OCI-LY7 (cell line): ENCODE measurements around the gene EIF4E2.

Experiments used
- CTCF ChIP-seq: fragments of 200-600 bp; sonication (generic); conservative IDR thresholded peaks from 2 replicates; pipeline ENCODE4 v1.5.1; 2014; ENCODE audit warnings: mild to moderate bottlenecking, antibody characterized with exemption, low read length, moderate library complexity, mixed read lengths
- EZH2phosphoT487 ChIP-seq: fragments of 200-600 bp; sonication (generic); IDR thresholded peaks from 2 replicates; pipeline ENCODE4 v1.6.1; 2018; ENCODE audit warnings: low read depth, borderline replicate concordance, mild to moderate bottlenecking, mixed run types, antibody characterized with exemption, low read length, moderate library complexity, mixed read lengths

DNA sequence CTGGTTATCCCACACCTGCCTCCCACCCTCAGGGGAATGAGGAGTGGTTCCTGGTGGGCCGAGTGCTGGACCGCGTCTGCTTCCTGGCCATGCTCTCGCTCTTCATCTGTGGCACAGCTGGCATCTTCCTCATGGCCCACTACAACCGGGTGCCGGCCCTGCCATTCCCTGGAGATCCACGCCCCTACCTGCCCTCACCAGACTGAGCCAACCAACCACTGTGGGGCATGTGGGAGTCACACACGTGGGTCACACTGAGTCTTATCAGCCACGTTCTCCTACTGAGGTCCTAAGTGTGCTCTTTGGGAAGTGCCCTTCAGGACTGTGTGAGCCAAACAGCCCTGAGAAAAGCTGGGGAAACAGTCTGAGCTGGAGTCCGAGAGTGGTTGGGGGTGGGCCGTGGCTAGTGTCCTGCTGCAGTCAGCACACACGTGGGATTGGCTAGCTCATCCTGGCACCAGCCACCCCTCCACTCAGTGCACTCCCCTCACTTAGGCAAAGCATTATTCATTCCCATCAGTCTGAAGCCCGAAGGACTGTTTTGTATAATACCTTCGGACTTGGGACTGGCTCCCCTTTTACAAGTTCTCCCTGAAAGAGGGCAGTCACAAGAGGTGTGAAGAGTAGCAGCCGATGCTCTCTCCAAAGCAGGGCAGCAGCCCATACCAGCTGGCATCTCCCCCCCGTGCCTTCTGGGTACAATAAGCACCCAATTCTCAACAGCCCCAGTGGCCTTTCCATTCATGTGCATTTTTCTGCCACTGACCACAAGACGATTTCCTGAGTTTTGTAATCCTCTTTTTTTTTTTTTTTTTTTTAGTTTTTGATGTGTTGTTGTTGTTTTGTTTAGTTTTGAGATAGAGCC is 4.7 kb upstream of the EIF4E2 start:
- no peak for TF ChIP-seq CTCF
- TF ChIP-seq EZH2phosphoT487: no peak
